IMR-90 (cell line): ENCODE data around the gene RASGRP4. TPM values are rescaled to one million over a fixed set of nuclear protein-coding genes. Genes with fewer than 3 reads are reported as not detected.

ENCODE experiments used
- ATAC-seq: fragments of 200-7000 bp; cut with Tn5 transposase; 2 replicates; pipeline ENCODE4 v1.9.1; 2020; ENCODE audit warnings: low read depth, mild to moderate bottlenecking, moderate library complexity
- BruUV-seq: library from RNA; stranded (reverse); fragments of 400-500 nt; replicated peaks from 2 replicates; lab custom pipeline; 2021; lab: Mats Ljungman, UMichigan
- CTCF ChIA-PET: fragments of 300-600 bp; formaldehyde crosslinking; extraction: SDS; loops from one replicate; lab custom pipeline; 2021; ENCODE audit warnings: antibody characterized with exemption; lab: Yijun Ruan, JAX
- POLR2A ChIA-PET: fragments of 300-600 bp; sonication (Branson Sonifier 250); formaldehyde crosslinking; loops from one replicate; lab custom pipeline; 2022; ENCODE audit warnings: antibody characterized with exemption; ENCODE audit not compliant: unreplicated experiment; lab: Charles Lee
- DNase-seq: peaks from one replicate; pipeline ENCODE4 v3.0.0; 2013
- H2AFZ ChIP-seq: replicated peaks from 2 replicates; pipeline ENCODE3; 2013; ENCODE audit warnings: low read length, mild to moderate bottlenecking; ENCODE audit not compliant: poor library complexity
- H2AK5ac ChIP-seq: 2 replicates; pipeline ENCODE4 v1.6.1; 2013; ENCODE audit warnings: low read depth, low read length, inconsistent platforms
- H2AK9ac ChIP-seq: replicated peaks from 2 replicates; pipeline ENCODE3; 2013; ENCODE audit warnings: mild to moderate bottlenecking, low read depth, low read length, moderate library complexity; ENCODE audit not compliant: poor library complexity
- H2BK120ac ChIP-seq: 2 replicates; pipeline ENCODE4 v1.6.1; 2013; ENCODE audit warnings: low read depth, low read length, inconsistent platforms
- H2BK15ac ChIP-seq: 3 replicates; pipeline ENCODE4 v1.6.1; 2013; ENCODE audit warnings: low read depth, low read length, inconsistent platforms
- H2BK20ac ChIP-seq: 2 replicates; pipeline ENCODE4 v1.6.1; 2013; ENCODE audit warnings: low read depth, mild to moderate bottlenecking, inconsistent platforms, low read length, moderate library complexity
- H2BK5ac ChIP-seq: 2 replicates; pipeline ENCODE4 v1.6.1; 2013; ENCODE audit warnings: mild to moderate bottlenecking, low read depth, low read length, inconsistent platforms; ENCODE audit not compliant: poor library complexity, severe bottlenecking
- H3K14ac ChIP-seq: replicated peaks from 2 replicates; pipeline ENCODE4 v1.6.1; 2013; ENCODE audit warnings: low read depth, low read length, inconsistent platforms
- H3K18ac ChIP-seq: 2 replicates; pipeline ENCODE4 v1.6.1; 2013; ENCODE audit warnings: low read depth, low read length, control low read depth
- H3K23ac ChIP-seq: 2 replicates; pipeline ENCODE4 v1.6.1; 2013; ENCODE audit warnings: low read depth, low read length, inconsistent platforms
- H3K27ac ChIP-seq: 2 replicates; pipeline ENCODE4 v1.5.1; 2013; ENCODE audit warnings: mild to moderate bottlenecking, control low read depth, low read length; ENCODE audit not compliant: insufficient read depth
- H3K27me3 ChIP-seq: 2 replicates; pipeline ENCODE4 v1.6.1; 2013; ENCODE audit warnings: low read length; ENCODE audit not compliant: control insufficient read depth, insufficient read depth
- H3K36me3 ChIP-seq: 2 replicates; pipeline ENCODE4 v1.6.1; 2013; ENCODE audit warnings: low read length, mixed read lengths; ENCODE audit not compliant: control insufficient read depth, insufficient read depth
- H3K4ac ChIP-seq: 2 replicates; pipeline ENCODE4 v1.6.1; 2013; ENCODE audit warnings: low read depth, low read length, inconsistent platforms
- H3K4me1 ChIP-seq: 2 replicates; pipeline ENCODE4 v1.6.1; 2013; ENCODE audit warnings: low read length, mixed read lengths; ENCODE audit not compliant: control insufficient read depth, insufficient read depth
- H3K4me2 ChIP-seq: 2 replicates; pipeline ENCODE4 v1.6.1; 2013; ENCODE audit warnings: low read depth, mild to moderate bottlenecking, control low read depth, low read length, moderate library complexity
- H3K4me3 ChIP-seq: 2 replicates; pipeline ENCODE4 v1.5.1; 2013; ENCODE audit warnings: low read depth, mild to moderate bottlenecking, control low read depth, low read length, moderate library complexity; ENCODE audit not compliant: insufficient read depth
- H3K56ac ChIP-seq: 2 replicates; pipeline ENCODE4 v1.6.1; 2013; ENCODE audit warnings: low read length, inconsistent platforms; ENCODE audit not compliant: insufficient read depth; ENCODE audit errors: extremely low read depth
- H3K79me1 ChIP-seq, 2 experiments: 2 replicates each; pipeline ENCODE4 v1.6.1; 2013; ENCODE audit warnings: low read length in 2 of 2, inconsistent platforms in 1 of 2, low read depth in 1 of 2
- H3K9ac ChIP-seq: 2 replicates; pipeline ENCODE4 v1.6.1; 2013; ENCODE audit warnings: low read depth, low read length, control low read depth
- H3K9me1 ChIP-seq: 2 replicates; pipeline ENCODE4 v1.6.1; 2013; ENCODE audit warnings: low read length, inconsistent platforms; ENCODE audit not compliant: insufficient read depth
- H3K9me3 ChIP-seq: 2 replicates; pipeline ENCODE4 v1.6.1; 2013; ENCODE audit warnings: low read length; ENCODE audit not compliant: control insufficient read depth, insufficient read depth
- H4K20me1 ChIP-seq: 2 replicates; pipeline ENCODE4 v1.6.1; 2013; ENCODE audit warnings: low read length, inconsistent platforms; ENCODE audit not compliant: insufficient read depth
- H4K5ac ChIP-seq: 2 replicates; pipeline ENCODE4 v1.6.1; 2013; ENCODE audit warnings: mild to moderate bottlenecking, low read depth, low read length, control low read depth
- H4K8ac ChIP-seq, 2 experiments: 2 replicates each; pipeline ENCODE4 v1.6.1; 2013; ENCODE audit warnings: low read depth in 2 of 2, low read length in 2 of 2, control low read depth in 1 of 2, inconsistent platforms in 1 of 2
- H4K91ac ChIP-seq: 2 replicates; pipeline ENCODE4 v1.6.1; 2013; ENCODE audit warnings: low read depth, low read length, inconsistent platforms; ENCODE audit not compliant: insufficient read depth
- BHLHE40 ChIP-seq: fragments of 150-350 bp; IDR thresholded peaks from 2 replicates; pipeline ENCODE4 v1.6.1; 2016; ENCODE audit warnings: mild to moderate bottlenecking, low read depth, low read length
- CEBPB ChIP-seq: IDR thresholded peaks from 2 replicates; pipeline ENCODE4 v1.6.1; 2012; ENCODE audit warnings: low read depth, low read length, improper control_type of control experiment
- CHD1 ChIP-seq: IDR thresholded peaks from 2 replicates; pipeline ENCODE4 v1.6.1; 2012; ENCODE audit warnings: low read depth, low read length, improper control_type of control experiment
- FOS ChIP-seq: fragments of 150-350 bp; IDR thresholded peaks from 2 replicates; pipeline ENCODE4 v1.6.1; 2016; ENCODE audit warnings: low read depth, low read length
- MAFK ChIP-seq: IDR thresholded peaks from 2 replicates; pipeline ENCODE4 v1.6.1; 2012; ENCODE audit warnings: low read depth, low read length, improper control_type of control experiment
- MAZ ChIP-seq: IDR thresholded peaks from 2 replicates; pipeline ENCODE4 v1.6.1; 2012; ENCODE audit warnings: low read depth, mild to moderate bottlenecking, low read length, improper control_type of control experiment, moderate library complexity, borderline replicate concordance
- MXI1 ChIP-seq: IDR thresholded peaks from 2 replicates; pipeline ENCODE4 v1.6.1; 2012; ENCODE audit warnings: low read depth, mild to moderate bottlenecking, low read length, moderate library complexity, borderline replicate concordance
- NFE2L2 ChIP-seq: fragments of 150-350 bp; IDR thresholded peaks from 2 replicates; pipeline ENCODE4 v1.6.1; 2016; ENCODE audit warnings: low read depth, mild to moderate bottlenecking, low read length
- POLR2A ChIP-seq: IDR thresholded peaks from 2 replicates; pipeline ENCODE4 v1.6.1; 2012; ENCODE audit warnings: mild to moderate bottlenecking, low read depth, low read length
- RAD21 ChIP-seq: IDR thresholded peaks from 2 replicates; pipeline ENCODE4 v1.6.1; 2012; ENCODE audit warnings: low read length, improper control_type of control experiment
- RCOR1 ChIP-seq: IDR thresholded peaks from 2 replicates; pipeline ENCODE4 v1.6.1; 2012; ENCODE audit warnings: mild to moderate bottlenecking, low read length, improper control_type of control experiment; ENCODE audit not compliant: insufficient replicate concordance
- RFX5 ChIP-seq: IDR thresholded peaks from 2 replicates; pipeline ENCODE4 v1.8.0; 2012; ENCODE audit warnings: low read depth, mild to moderate bottlenecking, low read length, moderate library complexity
- SMC3 ChIP-seq: fragments of 150-350 bp; IDR thresholded peaks from 2 replicates; pipeline ENCODE4 v1.6.1; 2016; ENCODE audit warnings: low read depth, mild to moderate bottlenecking, antibody characterized with exemption, low read length, moderate library complexity
- WGBS, 2 experiments: methylation state at CpG; one replicate each; pipeline versions ENCODE4 v1.1.5 to v1.1.7; 2013; ENCODE audit warnings: missing lambda C conversion rate in 2 of 2; ENCODE audit not compliant: insufficient read length in 1 of 2; ENCODE audit errors: extremely low coverage in 2 of 2; 5-methylcytosine and 5-hydroxymethylcytosine counted together
- dilution Hi-C: fragments of 300-500 bp; cut with HindIII; formaldehyde crosslinking; loops from one replicate; pipeline ENCODE4 v1.14.3; 2018; ENCODE audit warnings: low sequenced_read_pairs; ENCODE audit not compliant: unreplicated experiment
- in situ Hi-C: fragments of 300-500 bp; cut with MboI; formaldehyde crosslinking; loops from 3 replicates; pipeline ENCODE4 v1.14.3; 2019; ENCODE audit warnings: low sequenced_read_pairs, inconsistent platforms, mixed read lengths
- intact Hi-C: fragments of 100-400 bp; cut with micrococcal nuclease; formaldehyde crosslinking; loops from 2 replicates; pipeline ENCODE4 v1.10.0; 2022
- polyA plus RNA-seq, 3 experiments: library from polyadenylated mRNA; depleted of rRNA; stranded (reverse); fragments of >200 nt; gene quantifications; 2 replicates each; pipeline ENCODE4 v1.2.3, GENCODE V29; 2012; ENCODE audit warnings: low replicate concordance in 1 of 3
- total RNA-seq: library from RNA; depleted of rRNA; stranded (reverse); fragments of >200 nt; gene quantifications from 2 replicates; pipeline ENCODE4 v1.2.3, GENCODE V29; 2012
- TF ChIP-seq, protein P1 (sequence below): fragments of 150-350 bp; IDR thresholded peaks from 2 replicates; pipeline ENCODE4 v1.6.1; 2016; ENCODE audit warnings: low read depth, mild to moderate bottlenecking, low read length, moderate library complexity, borderline replicate concordance
- TF ChIP-seq, protein P2 (sequence below): fragments of 150-350 bp; IDR thresholded peaks from 2 replicates; pipeline ENCODE4 v1.6.1; 2017; ENCODE audit warnings: mild to moderate bottlenecking, antibody characterized with exemption, low read length, low read depth
- TF ChIP-seq, protein P3 (sequence below): conservative IDR thresholded peaks from 2 replicates; pipeline ENCODE4 v1.5.1; 2012; ENCODE audit warnings: mild to moderate bottlenecking, low read depth, low read length, improper control_type of control experiment

The RASGRP4 gene
- total and polyA plus RNA-seq, 2 of the 4 experiments (the other 2 are of a cell fraction): not detected

DNA sequence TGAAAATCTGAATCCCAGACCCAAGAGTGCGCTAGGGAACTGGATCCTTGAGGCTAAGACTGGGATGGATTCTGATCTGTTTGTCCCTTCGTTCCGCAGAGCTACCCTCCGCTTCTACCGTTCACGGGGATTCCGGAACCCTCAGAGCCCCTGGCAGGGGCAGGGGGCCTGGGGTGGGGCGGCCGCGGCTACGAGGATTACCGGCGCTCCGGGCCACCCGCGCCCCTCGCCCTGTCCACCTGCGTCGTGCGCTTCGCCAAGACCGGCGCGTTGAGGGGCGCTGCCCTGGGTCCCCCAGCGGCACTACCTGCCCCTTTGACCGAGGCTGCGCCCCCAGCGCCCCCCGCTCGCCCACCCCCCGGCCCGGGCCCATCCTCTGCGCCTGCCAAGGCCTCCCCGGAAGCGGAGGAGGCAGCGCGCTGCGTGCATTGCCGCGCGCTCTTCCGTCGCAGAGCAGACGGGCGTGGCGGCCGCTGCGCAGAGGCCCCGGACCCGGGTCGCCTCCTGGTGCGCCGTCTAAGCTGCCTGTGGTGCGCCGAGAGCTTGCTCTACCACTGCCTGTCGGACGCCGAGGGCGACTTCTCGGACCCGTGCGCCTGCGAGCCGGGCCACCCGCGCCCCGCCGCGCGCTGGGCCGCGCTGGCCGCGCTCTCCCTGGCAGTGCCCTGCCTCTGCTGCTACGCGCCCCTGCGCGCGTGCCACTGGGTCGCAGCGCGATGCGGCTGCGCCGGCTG lies 30.5 kb downstream of the RASGRP4 start:
- TF ChIP-seq CEBPB: no peak
- TF ChIP-seq RFX5: no peak
- TF ChIP-seq, protein P1, sequence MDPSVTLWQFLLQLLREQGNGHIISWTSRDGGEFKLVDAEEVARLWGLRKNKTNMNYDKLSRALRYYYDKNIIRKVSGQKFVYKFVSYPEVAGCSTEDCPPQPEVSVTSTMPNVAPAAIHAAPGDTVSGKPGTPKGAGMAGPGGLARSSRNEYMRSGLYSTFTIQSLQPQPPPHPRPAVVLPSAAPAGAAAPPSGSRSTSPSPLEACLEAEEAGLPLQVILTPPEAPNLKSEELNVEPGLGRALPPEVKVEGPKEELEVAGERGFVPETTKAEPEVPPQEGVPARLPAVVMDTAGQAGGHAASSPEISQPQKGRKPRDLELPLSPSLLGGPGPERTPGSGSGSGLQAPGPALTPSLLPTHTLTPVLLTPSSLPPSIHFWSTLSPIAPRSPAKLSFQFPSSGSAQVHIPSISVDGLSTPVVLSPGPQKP: no peak
- no peak for TF ChIP-seq RAD21
- no peak for TF ChIP-seq RCOR1
- no peak for TF ChIP-seq BHLHE40
- no peak for TF ChIP-seq CHD1
- TF ChIP-seq, protein P2, sequence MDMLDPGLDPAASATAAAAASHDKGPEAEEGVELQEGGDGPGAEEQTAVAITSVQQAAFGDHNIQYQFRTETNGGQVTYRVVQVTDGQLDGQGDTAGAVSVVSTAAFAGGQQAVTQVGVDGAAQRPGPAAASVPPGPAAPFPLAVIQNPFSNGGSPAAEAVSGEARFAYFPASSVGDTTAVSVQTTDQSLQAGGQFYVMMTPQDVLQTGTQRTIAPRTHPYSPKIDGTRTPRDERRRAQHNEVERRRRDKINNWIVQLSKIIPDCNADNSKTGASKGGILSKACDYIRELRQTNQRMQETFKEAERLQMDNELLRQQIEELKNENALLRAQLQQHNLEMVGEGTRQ: no peak
- TF ChIP-seq MAFK: no peak
- TF ChIP-seq NFE2L2: no peak
- TF ChIP-seq MAZ: no peak
- TF ChIP-seq SMC3: no peak
- no peak for TF ChIP-seq MXI1
- TF ChIP-seq FOS: no peak
- TF ChIP-seq POLR2A: no peak
- TF ChIP-seq, protein P3, sequence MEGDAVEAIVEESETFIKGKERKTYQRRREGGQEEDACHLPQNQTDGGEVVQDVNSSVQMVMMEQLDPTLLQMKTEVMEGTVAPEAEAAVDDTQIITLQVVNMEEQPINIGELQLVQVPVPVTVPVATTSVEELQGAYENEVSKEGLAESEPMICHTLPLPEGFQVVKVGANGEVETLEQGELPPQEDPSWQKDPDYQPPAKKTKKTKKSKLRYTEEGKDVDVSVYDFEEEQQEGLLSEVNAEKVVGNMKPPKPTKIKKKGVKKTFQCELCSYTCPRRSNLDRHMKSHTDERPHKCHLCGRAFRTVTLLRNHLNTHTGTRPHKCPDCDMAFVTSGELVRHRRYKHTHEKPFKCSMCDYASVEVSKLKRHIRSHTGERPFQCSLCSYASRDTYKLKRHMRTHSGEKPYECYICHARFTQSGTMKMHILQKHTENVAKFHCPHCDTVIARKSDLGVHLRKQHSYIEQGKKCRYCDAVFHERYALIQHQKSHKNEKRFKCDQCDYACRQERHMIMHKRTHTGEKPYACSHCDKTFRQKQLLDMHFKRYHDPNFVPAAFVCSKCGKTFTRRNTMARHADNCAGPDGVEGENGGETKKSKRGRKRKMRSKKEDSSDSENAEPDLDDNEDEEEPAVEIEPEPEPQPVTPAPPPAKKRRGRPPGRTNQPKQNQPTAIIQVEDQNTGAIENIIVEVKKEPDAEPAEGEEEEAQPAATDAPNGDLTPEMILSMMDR: no peak
- no peak overlapping the region for H2BK120ac ChIP-seq
- H2BK15ac ChIP-seq: no peak overlapping the region
- dilution Hi-C loops (no loop called here), in situ Hi-C loops (no loop called here), intact Hi-C loops (no loop called here)
- H3K27me3 ChIP-seq: no peaks in the 10 kb centered on the region
- no peak overlapping the region for H3K27ac ChIP-seq
- no peak overlapping the region for H3K4ac ChIP-seq
- H2AK5ac ChIP-seq: no peak overlapping the region
- no peaks in the 10 kb centered on the region for H3K9me1 ChIP-seq
- ATAC-seq: no peak
- BruUV-seq: no TSS peak
- 68% methylated on average over 50 of the region's 86 CpGs; no CpG with 5 or more reads in 1 of the 2 experiments for WGBS, 2 experiments
- H3K14ac ChIP-seq: no peak overlapping the region
- no peak overlapping the region for H4K91ac ChIP-seq
- H4K5ac ChIP-seq: no peak overlapping the region
- no peaks in the 10 kb centered on the region for H3K9me3 ChIP-seq
- H3K4me1 ChIP-seq: 0 out of 2 replicates have a peak, but pooled peaks cover 2% of the 10 kb centered on the region
- no peak overlapping the region for H2BK5ac ChIP-seq
- ChIA-PET CTCF (no interaction called here), POLR2A (no interaction called here)
- H3K36me3 ChIP-seq: peaks cover 25% of the 10 kb centered on the region
- no peak overlapping the region for H2AK9ac ChIP-seq
- no peak overlapping the region for H4K8ac ChIP-seq
- no peak overlapping the region for H3K23ac ChIP-seq
- H3K4me3 ChIP-seq: no peak overlapping the region
- no peak overlapping the region for H2BK20ac ChIP-seq
- DNase-seq: no peak
- H3K56ac ChIP-seq: no peak overlapping the region
- H3K4me2 ChIP-seq: no peak overlapping the region
- peaks cover 3 to 17% of the 10 kb centered on the region in 2 experiments; a peak in 3 of 4 replicates for H3K79me1 ChIP-seq
- H4K20me1 ChIP-seq: no peaks in the 10 kb centered on the region
- no peak overlapping the region for H3K9ac ChIP-seq
- H2AFZ ChIP-seq: no peak overlapping the region
- no peak overlapping the region for H3K18ac ChIP-seq
